HepG2 (cell line): ENCODE results near the gene CACNG4. TPM values are rescaled to one million over a fixed set of nuclear protein-coding genes. Genes with fewer than 3 reads are reported as not detected.

ENCODE experiments used
- CREB1 ChIP-seq, 2 experiments: fragments of 450-650 bp in 1 of 2; IDR thresholded peaks; 2 replicates each; pipeline ENCODE4 v1.6.1; 2016 to 2017; ENCODE audit warnings: control low read depth in 1 of 2, mild to moderate bottlenecking in 1 of 2, missing compliant biosample characterization in 1 of 2, missing genetic modification characterization in 1 of 2
- DR1 ChIP-seq: sonication (generic); formaldehyde crosslinking; IDR thresholded peaks from 2 replicates; pipeline ENCODE4 v1.8.0; 2021; ENCODE audit warnings: mild to moderate bottlenecking, missing genetic modification reagents, inconsistent platforms
- DZIP1 ChIP-seq: sonication (generic); formaldehyde crosslinking; IDR thresholded peaks from 2 replicates; pipeline ENCODE4 v1.5.0; 2020; ENCODE audit warnings: mild to moderate bottlenecking, missing genetic modification reagents
- FOXP1 ChIP-seq, 2 experiments: fragments of 450-650 bp in 1 of 2; IDR thresholded peaks; 2 replicates each; pipeline ENCODE4 v1.6.1; 2017 to 2018; ENCODE audit warnings: antibody characterized with exemption in 1 of 2
- HNF1B ChIP-seq: sonication (generic); formaldehyde crosslinking; IDR thresholded peaks from 2 replicates; pipeline ENCODE4 v1.5.1; 2020; ENCODE audit warnings: mild to moderate bottlenecking, moderate library complexity, missing genetic modification reagents
- JUN ChIP-seq: sonication (generic); formaldehyde crosslinking; IDR thresholded peaks from 2 replicates; pipeline ENCODE4 v1.4.0; 2020; ENCODE audit warnings: mild to moderate bottlenecking, missing genetic modification reagents
- KLF11 ChIP-seq: IDR thresholded peaks from 2 replicates; pipeline ENCODE4 v1.6.1; 2016; ENCODE audit warnings: missing compliant biosample characterization
- RCOR2 ChIP-seq: IDR thresholded peaks from 2 replicates; pipeline ENCODE4 v1.6.1; 2016; ENCODE audit warnings: missing biosample characterization, missing genetic modification reagents
- RERE ChIP-seq: IDR thresholded peaks from 2 replicates; pipeline ENCODE4 v1.6.1; 2016; ENCODE audit warnings: low read depth, missing genetic modification reagents, missing compliant biosample characterization
- SNAI1 ChIP-seq: sonication (generic); formaldehyde crosslinking; IDR thresholded peaks from 2 replicates; pipeline ENCODE4 v1.5.0; 2020; ENCODE audit warnings: mild to moderate bottlenecking, missing genetic modification reagents, borderline replicate concordance
- SNAPC2 ChIP-seq: sonication (generic); formaldehyde crosslinking; IDR thresholded peaks from 2 replicates; pipeline ENCODE4 v1.8.1; 2022; ENCODE audit warnings: mild to moderate bottlenecking, missing genetic modification reagents
- TOPORS ChIP-seq: sonication (generic); formaldehyde crosslinking; IDR thresholded peaks from 2 replicates; pipeline ENCODE4 v1.8.0; 2023; ENCODE audit warnings: mild to moderate bottlenecking, missing genetic modification reagents
- ZGPAT ChIP-seq: IDR thresholded peaks from 2 replicates; pipeline ENCODE4 v1.6.1; 2016; ENCODE audit warnings: mild to moderate bottlenecking
- ZNF101 ChIP-seq: sonication (generic); formaldehyde crosslinking; IDR thresholded peaks from 2 replicates; pipeline ENCODE4 v1.4.0; 2020; ENCODE audit warnings: mild to moderate bottlenecking, low read depth, missing genetic modification reagents, borderline replicate concordance
- ZNF225 ChIP-seq: sonication (generic); formaldehyde crosslinking; IDR thresholded peaks from 2 replicates; pipeline ENCODE4 v1.4.0; 2020; ENCODE audit warnings: mild to moderate bottlenecking, missing genetic modification reagents
- ZNF383 ChIP-seq: sonication (generic); formaldehyde crosslinking; IDR thresholded peaks from 2 replicates; pipeline ENCODE4 v1.4.0; 2020; ENCODE audit warnings: missing genetic modification reagents, mild to moderate bottlenecking, borderline replicate concordance
- ZNF629 ChIP-seq: sonication (generic); formaldehyde crosslinking; conservative IDR thresholded peaks from 2 replicates; pipeline ENCODE4 v1.5.0; 2020; ENCODE audit warnings: missing genetic modification reagents
- ZNF644 ChIP-seq: IDR thresholded peaks from 2 replicates; pipeline ENCODE4 v1.6.1; 2016; ENCODE audit warnings: low read depth
- ZNF850 ChIP-seq: sonication (generic); formaldehyde crosslinking; conservative IDR thresholded peaks from 2 replicates; pipeline ENCODE4 v1.9.0; 2021; ENCODE audit warnings: mild to moderate bottlenecking, missing genetic modification reagents
- polyA plus RNA-seq, 8 experiments: library from polyadenylated mRNA; depleted of rRNA in 3 of 8; stranded (reverse) in 7 of 8; unstranded in 1 of 8; fragments of >200 nt; fragmentation: Illumina TruSeq in 4 of 8; extraction: Trizol in 4 of 8; gene quantifications; 2 replicates each; pipeline versions ENCODE4 v1.2.1 to v1.2.3, GENCODE V29; 2011 to 2016; ENCODE audit warnings: low read depth in 4 of 8, missing spikeins in 1 of 8, mixed read lengths in 1 of 8; ENCODE audit not compliant: insufficient read depth in 1 of 8
- total RNA-seq, 5 experiments: library from RNA; depleted of rRNA; stranded (reverse); fragments of >200 nt; fragmentation: Illumina TruSeq; extraction: Trizol; gene quantifications; 2 replicates each; pipeline ENCODE4 v1.2.3, GENCODE V29; 2016; ENCODE audit warnings: low read depth in 1 of 5

Gene CACNG4
- total and polyA plus RNA-seq, 2 of the 13 experiments (the other 11 are each of a cell fraction or from before 2014, with no cell fraction given): 0.09 TPM

GRCh38 chr17:66952031-66952524 lies 12.4 kb upstream of the CACNG4 start (continued):
- TF ChIP-seq RCOR2 (CRISPR knock-in tag): 0 out of 2 replicates have a peak, but pooled peaks have one; percentile 33
- TF ChIP-seq ZNF225 (CRISPR knock-in tag): 0 out of 2 replicates have a peak, but pooled peaks have one; percentile 19
- no peak for TF ChIP-seq DZIP1
- TF ChIP-seq ZNF101 (CRISPR knock-in tag): no peak
- peak; percentile 46; the same call in 1 of the 2 replicates for TF ChIP-seq ZGPAT (CRISPR knock-in tag)
- TF ChIP-seq ZNF850: no peak
- TF ChIP-seq HNF1B: no peak
- TF ChIP-seq FOXP1 (IDR thresholded peaks at IDR 0.05): no peak
- no peak for TF ChIP-seq FOXP1 (CRISPR knock-in tag; IDR thresholded peaks at IDR 0.05)
- no peak for TF ChIP-seq TOPORS
- TF ChIP-seq ZNF644 (CRISPR knock-in tag): 0 out of 2 replicates have a peak, but pooled peaks have one; percentile 8
- TF ChIP-seq CREB1 (IDR thresholded peaks at IDR 0.05): peak; percentile 49; the same call in 1 of the 2 replicates
- TF ChIP-seq CREB1 (CRISPR knock-in tag; IDR thresholded peaks at IDR 0.05): no peak
- no peak for TF ChIP-seq KLF11
- peak; percentile 88; the same call in 1 of the 2 replicates for TF ChIP-seq JUN (CRISPR knock-in tag)
- no peak for TF ChIP-seq RERE (CRISPR knock-in tag)
- no peak for TF ChIP-seq DR1 (CRISPR knock-in tag)
- TF ChIP-seq ZNF383 (CRISPR knock-in tag): no peak
- TF ChIP-seq SNAI1: no peak
- no peak for TF ChIP-seq SNAPC2
- peak; percentile 47 for TF ChIP-seq ZNF629 (CRISPR knock-in tag)
